WI38 (cell line): ENCODE measurements around the gene ZNF616.
A peak's percentile ranks its signal among the peaks of the same experiment; 100 is the strongest.
"Not testable (repeated sequence)": the region's sequence is repeated elsewhere in the genome, so short reads cannot be mapped to it uniquely, and the experiment has no call there.

ENCODE experiments used
- H3K4me3 ChIP-seq: 2 replicates; pipeline ENCODE4 v1.5.1; 2011; ENCODE audit warnings: low read depth, mild to moderate bottlenecking, control low read depth, low read length
- CTCF ChIP-seq: IDR thresholded peaks from 2 replicates; pipeline ENCODE4 v1.5.1; 2012; ENCODE audit warnings: low read depth, mild to moderate bottlenecking, control low read depth, low read length

ZNF616 gene

GRCh38 chr19:52102782-52103181 lies 37.0 kb downstream of the ZNF616 start:
- no peak for TF ChIP-seq CTCF
- H3K4me3 ChIP-seq, result no peak overlapping the region

- no peak overlapping the region for H3K4me3 ChIP-seq
- no peak for TF ChIP-seq CTCF
Observed at GRCh38 chr19:52101866-52102562, 37.7 kb downstream of the ZNF616 start.

- no peak for TF ChIP-seq CTCF
- H3K4me3 ChIP-seq, result no peak overlapping the region
Observed at GRCh38 chr19:52099497-52100138, 40.1 kb downstream of the ZNF616 start.

- H3K4me3 ChIP-seq, result not testable (repeated sequence)
Observed at GRCh38 chr19:52096416-52096815, 43.3 kb downstream of the ZNF616 start.

- TF ChIP-seq CTCF, result no peak
- H3K4me3 ChIP-seq, result peak within 1 kb of the TSS; percentile 99
Observed at GRCh38 chr19:52095172-52096014, 44.3 kb downstream of the ZNF616 start, which contains the start of gene ZNF841. Gene ZNF841 (minus strand): TSS chr19:52095765. CDS start chr19:52084801, 10,964 bp downstream.

- TF ChIP-seq CTCF, result no peak
- H3K4me3 ChIP-seq, result peak overlapping the region; percentile 99
Observed at GRCh38 chr19:52094526-52095130, 45.1 kb downstream of the ZNF616 start.

- TF ChIP-seq CTCF, result no peak
- H3K4me3 ChIP-seq, result no peak overlapping the region
Observed at GRCh38 chr19:52086481-52086880, 53.3 kb downstream of the ZNF616 start.
